Activated naive CD4-positive, alpha-beta T cell treated with anti-CD3 and anti-CD28 coated beads, Interleukin-2, amount 50 U/mL, for 16 hours (primary cell): ENCODE data around the gene GOLT1A.
A peak's percentile ranks its signal among the peaks of the same experiment; 100 is the strongest.

Experiments
- DNase-seq: peaks from one replicate; pipeline ENCODE4 v3.0.0-alpha.2; 2020

The GOLT1A gene

DNA sequence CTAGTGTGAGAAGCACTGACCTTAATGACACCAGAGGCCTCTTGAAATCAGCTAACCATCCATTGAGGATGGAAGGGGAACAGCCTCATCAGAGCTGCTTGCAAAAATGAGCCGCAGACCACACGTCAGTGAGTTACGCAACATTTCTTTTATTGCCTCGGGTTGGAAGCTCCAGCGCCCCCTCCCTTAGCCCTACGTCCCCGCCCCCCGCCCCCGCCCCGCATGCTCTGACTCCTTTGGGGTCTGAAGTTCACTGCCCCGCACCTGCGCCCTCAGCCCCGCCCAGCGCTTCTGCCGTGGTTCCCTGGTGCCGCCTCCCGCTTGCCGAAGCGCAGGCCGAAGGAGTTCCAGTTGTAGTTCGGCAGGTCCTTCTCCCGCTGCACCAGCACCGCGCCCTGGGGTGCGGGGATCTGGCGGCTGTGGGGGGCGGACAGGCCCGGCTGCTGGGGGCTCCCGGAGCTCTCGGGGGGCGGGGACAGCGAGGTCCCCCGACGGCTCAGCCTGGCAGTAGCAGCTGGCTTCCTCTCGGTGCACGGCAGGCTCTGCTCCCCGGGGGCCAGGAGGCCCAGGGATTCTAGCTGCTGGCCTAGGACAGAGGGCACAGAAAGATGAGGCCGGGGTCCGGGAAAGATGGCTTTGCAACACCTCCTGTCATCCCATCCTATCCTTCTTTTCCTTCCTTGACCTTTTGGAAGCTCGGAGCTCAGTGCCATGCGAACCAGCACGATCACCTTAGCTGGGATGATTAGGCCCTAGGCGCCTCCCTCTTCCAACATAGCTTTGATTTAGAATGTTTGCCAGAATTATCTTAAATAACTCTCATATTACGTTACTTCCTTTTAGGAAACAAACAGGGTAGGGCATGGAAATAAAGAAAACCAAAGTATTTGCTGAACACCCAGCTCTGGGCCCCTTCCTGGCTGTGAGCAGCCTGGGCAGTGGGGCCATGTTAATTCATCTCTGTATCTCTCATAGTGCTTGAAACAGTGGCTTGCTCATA is 23.3 kb downstream of the GOLT1A start:
- peak; percentile 16 for DNase-seq

DNA sequence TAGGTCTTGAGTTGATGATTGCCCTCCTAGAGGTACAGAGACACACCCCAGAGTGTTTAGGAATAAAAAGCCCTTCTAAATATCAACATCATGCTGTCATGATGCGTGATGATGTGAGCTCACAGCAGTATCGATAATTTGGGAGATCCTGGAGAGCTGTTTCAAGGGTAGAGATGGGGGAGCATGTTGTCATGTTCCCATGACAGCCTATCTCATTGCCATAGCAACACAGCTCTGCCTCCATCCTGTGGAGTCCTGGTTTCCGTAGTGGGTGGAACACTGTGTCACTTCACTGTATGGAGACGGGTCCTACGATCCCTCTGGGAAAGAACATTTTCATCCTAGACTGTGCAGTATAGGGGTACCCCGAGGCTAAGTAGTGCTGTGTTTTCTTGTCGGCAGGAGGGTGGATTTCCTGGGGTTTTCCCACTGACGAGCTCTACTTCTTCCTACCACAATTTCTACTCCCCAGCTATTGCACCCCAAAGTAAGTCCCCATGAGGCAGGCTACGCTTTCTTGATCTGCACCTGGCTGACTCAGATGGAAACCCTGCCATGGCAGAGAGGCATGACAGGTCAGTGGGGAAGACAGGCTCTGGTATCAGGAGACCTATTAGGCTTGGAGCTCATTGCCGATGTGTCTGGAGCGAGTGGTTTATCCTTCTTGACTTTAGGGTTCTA is 24.7 kb downstream of the GOLT1A start:
- DNase-seq: no peak

DNA sequence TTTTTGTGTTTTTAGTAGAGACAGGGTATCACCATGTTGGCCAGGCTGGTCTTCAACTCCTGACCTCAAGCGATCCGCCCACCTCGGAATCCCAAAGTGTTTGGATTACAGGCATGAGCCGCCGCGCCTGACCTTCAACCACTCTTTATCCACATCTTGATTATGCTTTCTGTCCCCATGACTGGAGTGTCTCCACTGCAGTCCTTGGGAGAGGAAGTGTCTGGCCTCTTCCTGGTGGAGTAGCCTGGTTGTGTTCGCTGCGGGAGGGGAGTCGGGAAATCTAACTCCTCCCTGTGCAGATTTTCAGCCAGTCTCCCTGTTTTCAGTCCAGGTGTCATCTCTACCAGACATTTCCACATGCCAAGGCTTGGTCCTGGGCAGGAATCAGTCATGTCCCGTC is 27.2 kb downstream of the GOLT1A start:
- no peak for DNase-seq

DNA sequence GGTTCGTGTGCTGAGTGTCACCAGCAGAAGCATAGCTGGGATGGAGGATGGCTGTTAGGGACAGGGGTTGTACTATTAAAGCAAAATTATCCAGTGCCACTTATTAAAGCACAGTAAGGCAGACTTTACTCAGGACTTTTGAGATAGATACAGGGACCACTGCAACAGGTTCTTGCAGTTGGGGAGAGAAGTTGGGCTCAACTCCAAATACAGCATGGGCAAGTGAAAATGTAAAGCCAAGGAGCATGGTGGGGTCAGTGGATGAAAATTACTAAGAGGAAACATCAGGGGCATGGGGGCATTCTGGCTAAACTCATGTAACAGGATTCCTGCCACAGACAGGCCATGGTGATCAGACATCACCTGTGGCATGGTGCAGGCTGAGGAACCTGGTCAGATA is 32.7 kb downstream of the GOLT1A start:
- DNase-seq: no peak

DNA sequence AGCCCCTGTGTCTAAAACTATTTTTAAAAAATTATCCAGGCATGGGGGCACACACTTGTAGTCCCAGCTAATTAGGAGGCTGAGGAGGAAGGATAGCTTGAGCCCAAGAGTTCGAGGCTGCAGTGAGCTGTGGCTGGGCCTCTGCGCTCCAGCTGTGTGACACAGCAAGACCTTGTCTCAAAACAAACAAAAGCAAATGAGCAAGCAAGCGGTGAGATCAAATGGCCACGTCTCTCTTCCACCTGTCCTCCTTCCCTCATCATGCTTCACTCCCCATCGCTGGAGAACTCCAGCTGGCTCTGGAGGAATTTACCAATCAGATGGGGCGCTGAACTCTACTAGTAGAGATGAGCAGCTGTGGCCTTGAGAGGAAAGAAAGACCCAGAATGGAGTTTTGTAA is 33.7 kb downstream of the GOLT1A start:
- DNase-seq: no peak

DNA sequence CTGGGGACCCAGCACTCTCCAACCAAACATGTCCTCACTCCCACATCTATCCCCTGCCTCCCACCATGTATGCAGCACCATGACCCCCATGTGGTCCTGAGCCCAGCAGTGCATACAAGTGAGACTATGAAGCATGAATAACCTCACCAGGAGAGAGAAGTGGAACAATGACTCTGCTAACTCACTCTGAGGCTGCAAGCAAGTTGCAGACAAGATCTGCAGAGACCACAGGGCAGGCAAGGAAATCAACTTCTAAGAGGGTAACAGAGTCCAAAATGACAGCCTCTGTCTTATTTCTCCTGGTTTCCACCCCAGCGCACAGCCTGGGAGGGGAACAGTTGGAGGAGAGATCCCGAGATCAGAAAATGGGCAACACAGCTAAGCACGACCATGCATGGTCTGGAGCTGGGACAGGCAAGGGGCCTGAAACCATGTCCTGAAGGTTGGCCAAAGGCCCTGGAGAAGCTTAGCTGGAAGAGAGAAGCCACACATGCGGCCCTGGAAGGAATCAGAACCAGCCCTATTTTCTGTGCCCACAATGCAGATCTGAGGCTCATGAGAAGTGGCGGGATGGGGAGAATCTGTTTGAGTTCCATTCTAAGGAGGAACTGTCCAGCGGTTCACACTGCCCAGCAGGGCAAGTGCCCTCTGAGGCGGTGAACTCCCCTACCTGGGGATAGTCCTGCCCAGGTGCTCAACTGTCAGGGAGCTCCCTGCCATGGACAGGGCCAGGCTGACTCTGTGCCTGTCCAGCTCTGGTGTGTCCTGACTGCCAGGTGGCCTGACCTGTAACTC is 35.1 kb downstream of the GOLT1A start:
- DNase-seq: no peak

DNA sequence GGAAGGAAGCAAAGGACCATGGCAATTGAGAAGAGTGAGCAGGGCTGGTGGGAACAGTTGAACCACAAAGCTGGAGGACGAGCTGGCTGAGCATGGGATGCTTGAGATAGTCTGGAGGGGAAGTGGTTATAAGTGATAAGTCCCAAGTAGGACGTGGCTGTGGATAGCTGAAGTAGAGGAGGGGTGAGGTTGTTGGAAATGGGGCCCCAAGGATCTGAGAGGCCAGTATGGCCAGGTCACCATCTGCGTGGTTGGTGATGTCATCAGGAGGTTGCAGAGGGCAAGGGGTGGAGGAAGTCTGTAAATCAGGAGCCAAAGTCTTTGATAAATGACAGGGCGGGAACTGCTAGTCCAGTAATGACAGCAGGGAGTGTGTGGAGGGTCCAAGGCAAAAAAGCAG is 36.7 kb downstream of the GOLT1A start:
- no peak for DNase-seq

DNA sequence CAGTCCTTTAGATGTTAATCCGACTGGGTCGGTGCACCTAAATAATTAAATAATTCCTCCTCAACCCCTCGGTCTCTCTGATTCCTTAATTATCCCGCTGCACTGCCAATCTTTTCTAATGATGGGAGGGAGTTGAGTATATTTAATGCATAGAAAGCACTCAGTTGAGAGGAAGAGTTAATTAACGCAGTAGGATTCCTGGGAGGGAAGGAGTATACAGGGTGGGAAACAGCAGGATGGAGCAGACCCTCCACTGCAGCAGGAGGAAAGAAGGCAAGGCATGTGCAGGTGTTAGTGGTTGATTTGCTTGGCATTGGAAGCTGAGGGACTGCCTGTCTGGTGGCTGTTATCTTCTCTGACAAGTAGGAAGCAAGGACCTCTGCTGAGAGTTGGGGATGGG is 37.7 kb downstream of the GOLT1A start:
- DNase-seq: no peak

DNA sequence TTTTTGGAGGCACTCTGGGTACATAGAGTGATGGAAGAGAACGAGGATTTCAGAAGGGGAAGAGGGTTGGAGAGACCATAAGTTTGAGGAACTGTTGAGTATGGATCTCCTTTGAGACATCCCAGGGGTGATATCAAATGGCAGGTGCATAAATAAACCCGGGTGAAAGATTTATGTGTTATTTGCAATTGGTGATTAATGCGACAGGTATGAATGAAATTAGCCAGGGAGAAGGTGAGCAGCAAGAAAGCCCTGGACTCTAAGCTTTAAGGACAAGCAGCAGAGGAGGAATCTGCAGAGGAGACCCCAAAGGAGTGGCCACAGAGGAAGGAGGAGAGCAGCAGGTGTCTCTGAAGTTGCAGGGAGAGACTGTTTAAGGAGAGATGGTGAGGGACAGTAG is 38.8 kb downstream of the GOLT1A start:
- no peak for DNase-seq

DNA sequence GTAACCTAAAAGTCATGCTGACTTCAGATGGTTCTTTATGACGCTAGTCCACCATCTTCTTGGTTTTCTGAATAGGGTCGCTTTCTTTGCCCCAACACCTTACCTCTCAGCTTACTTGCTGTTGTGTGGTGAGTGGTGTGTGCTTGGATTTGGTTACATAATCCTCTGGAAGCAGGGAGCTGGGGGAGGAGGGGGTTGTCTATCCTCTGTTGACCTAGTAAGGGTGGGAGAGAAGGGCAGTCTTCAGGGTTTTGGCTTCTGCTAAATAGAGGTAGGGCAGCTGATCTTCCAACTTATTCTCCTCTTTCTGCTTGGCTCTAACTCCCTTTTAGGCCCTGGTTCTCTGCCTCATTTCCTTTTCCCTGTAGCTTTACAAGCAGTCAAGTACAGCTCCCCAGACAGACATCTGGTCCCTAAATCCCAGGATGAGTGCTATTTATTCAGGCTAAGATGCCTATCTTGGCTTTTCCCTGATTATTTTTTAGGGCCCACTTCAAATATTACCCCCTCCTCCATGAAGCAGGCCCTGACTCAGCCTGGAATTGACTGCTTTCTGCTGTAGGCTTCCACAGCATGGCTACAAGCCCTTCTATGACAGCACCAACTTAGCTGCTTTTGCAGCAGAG is 41.3 kb downstream of the GOLT1A start:
- DNase-seq: no peak

DNA sequence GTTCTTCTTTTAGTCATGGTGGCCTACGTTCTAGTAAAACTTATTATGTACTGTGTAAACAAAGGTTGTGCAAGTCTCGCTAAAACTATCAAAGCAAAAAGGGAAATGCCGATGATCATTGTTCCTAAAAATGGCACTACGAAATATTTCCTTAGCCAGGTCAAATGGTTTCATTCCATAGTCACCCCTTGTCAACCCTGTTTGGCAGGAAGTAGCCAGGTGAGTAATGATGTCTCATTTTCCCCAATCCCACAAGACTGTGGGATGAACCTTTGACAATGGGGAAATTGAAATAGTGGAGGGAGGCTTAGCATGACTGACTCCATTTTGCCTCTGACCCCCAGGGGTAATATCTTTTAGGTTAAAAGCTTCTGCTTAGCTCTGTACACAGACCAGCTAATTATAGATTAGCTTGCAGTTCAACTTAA is 42.0 kb downstream of the GOLT1A start:
- no peak for DNase-seq

DNA sequence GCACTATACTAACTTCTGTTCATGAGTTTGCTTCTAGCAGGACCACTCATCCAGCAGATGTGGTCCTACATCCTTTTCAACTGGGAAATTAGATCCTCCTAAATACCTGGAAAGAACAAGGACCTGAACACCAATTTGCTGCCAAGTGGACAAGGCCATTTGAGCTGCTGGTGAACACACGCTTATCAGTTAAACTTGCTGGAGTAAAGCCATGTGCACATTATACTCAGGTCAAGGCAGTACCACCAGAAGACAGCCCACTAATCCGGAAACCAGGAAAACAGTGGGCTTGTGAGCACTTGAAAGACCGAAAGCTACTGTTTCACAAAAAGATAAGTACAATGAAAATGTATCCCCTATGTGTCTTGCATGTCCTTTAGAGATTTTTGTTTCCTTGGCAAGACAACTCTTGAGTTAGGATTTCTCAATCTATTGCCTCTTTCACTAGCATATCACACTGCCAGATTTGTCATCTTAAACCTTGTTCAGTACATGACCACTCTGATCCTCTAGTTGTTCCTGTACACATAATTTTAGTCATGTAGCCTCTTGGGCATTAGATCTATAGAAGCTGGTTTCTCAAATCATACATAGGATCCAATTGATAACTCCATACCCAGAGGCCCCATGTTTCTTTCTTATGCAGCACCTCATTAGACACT is 43.2 kb downstream of the GOLT1A start:
- DNase-seq: no peak

DNA sequence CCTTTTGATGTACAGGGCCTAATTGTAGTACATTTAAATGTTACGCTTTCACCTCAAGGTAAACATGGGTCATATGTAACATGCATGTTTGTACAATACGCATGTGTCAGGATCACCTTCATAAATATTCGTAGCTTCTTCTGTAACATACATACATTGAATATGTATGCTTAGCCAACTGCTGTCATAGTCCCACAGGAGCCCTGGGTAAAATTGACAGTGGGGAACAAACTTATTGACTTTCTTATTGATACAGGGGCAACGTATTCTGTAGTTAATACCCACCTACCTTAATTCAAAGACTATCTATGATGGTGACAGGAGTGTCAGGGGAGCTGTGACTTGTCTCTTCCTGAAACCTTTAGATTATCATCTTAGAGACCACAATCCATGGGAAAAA is 43.9 kb downstream of the GOLT1A start:
- no peak for DNase-seq

DNA sequence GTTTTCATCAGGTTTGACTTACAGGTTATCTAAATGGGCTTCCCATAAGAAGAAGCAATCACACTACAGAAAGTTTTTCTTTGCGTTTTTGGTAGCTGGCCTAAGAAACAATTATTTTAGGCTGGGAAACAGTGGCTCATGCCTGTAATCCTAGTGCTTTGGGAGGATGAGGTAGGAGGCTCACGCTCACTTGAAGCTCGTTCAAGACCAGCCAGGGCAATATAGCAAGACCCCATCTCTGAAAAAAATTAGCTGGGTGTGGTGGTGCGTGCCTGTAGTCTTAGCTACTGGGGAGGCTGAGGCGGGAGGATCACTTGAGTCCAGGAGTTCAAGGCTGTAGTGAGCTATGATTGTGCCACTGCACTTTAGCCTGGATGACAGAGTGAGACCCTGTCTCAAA is 46.1 kb downstream of the GOLT1A start:
- no peak for DNase-seq

DNA sequence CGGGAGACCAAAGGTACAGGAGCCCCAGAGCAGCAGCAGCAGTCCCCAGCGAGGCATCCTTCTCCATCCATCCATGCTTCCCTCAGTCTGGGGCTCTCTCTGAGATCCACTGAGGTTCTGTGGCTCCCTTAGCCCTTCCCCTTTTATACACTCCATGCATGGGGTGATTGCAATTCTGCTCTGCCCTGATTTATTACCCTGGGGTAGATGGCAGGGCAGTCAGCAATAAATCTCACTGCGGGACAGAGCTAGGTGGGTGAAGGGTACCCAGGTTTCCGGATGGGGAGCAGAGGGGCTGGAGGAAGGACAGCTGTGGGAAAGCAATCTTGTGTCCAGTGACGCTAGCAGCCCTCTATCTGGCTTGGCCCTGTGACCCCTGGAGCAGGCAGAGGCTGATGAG is 47.6 kb downstream of the GOLT1A start, which contains the start of gene REN:
Gene REN, minus strand, starts transcription at position 119 of the 400 bp plus-strand sequence. Its CDS starts 44 bp downstream, at position 75.
- DNase-seq: no peak

DNA sequence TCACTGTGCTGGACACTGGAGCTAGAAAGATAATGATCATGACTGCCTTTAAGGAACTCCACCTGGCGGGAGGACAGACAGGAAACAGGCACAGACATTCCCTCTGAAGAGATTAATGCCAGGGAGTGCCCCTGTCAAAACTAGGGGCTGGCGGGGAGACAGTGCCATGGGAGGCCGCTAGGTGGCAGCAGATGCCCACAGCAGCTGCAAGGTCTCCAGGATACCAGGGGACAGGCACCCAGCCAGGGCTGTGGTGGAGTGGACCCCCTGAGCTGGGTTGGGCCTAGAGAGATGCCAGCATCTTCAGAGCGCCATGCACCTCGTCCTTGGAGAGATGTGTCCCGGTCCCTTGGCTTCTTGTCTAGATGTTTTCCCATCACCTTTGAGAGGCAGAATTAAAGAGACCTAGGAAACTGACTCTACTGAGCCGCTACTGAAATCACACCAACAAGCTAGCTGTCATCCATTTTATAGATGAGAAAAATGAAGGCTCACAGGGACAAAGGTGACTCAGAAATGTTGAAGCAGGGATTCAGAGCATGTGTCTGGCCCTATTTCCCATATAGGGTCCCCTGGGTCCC is 51.2 kb downstream of the GOLT1A start:
- peak; percentile 79 for DNase-seq

DNA sequence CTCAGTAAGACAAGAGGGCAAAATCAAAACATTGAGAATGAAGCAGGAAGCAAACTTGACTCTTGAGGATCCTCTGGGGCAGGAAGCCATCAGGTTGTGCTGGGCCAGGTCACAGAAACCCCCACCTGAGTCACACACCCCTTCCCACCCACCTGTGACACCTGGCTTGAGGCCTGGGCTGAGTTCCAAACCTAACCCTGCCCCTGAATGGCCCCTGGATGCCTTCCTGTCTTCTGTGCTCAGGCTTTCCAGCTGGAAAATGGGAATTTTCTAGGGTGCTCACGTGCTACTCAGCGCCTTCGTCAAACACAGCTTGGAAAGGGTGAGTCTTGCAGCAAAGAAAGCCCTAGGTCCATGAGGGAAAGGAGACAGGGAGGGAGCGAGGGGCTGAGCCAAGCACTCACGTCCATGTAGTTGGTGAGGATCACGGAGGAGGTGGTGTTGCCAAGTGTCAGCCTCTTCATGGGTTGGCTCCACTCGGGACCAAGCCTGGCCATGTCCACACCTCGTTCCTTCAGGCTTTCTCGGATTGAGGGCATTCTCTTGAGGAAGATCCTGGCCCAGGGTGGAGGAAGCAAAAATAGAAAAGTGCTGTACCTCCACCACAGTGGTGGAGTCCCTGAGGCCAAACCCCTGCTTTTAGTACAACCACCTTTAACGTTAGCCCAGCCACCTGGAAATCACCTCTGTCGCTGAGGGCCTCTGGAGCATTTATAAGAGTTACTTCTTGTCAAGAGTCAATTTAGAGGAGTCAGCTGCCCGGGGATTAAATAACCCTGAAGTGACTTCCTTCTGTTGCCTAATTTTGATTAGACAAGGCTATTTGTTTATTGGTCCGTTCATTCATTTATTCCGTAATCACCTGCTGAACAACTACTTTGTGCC is 51.9 kb downstream of the GOLT1A start:
- DNase-seq: no peak

DNA sequence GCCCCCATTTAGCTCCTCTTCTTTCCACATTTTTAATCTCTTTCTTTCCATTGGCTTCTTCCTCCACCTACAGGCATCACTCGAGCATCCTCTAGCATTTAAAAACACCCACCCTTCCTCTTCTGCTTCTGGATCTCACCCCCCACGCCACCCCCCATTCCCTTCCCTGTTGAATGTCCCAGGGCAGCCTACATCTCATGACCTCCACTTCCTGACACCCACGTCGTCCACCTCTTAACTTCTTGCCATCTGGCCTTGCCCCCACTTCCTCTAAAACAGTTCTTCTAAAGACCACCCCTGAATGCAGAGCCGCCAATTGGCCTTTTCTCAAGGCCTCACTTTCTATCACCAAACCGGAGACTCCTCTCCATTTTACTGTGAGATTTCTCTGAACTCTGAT is 55.8 kb downstream of the GOLT1A start:
- DNase-seq: no peak

DNA sequence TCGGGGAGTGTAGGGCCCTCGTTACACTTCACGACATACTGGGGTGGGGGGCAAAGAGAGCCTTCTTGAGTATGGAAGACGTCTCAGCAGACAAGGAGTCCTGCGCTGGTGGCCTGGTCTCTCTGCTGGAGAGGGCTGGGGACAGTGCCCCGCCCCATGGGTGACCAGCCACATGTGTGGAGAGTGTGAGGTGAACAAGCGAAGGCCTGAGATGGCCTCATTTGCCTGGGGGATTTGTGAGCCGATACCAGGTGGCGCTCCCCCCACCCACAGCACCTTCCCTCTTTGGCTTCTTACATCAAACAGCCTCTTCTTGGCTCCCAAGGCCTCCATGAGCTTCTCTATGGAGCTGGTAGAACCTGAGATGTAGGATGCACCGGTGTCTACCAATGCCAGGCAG is 57.9 kb downstream of the GOLT1A start:
- no peak for DNase-seq

DNA sequence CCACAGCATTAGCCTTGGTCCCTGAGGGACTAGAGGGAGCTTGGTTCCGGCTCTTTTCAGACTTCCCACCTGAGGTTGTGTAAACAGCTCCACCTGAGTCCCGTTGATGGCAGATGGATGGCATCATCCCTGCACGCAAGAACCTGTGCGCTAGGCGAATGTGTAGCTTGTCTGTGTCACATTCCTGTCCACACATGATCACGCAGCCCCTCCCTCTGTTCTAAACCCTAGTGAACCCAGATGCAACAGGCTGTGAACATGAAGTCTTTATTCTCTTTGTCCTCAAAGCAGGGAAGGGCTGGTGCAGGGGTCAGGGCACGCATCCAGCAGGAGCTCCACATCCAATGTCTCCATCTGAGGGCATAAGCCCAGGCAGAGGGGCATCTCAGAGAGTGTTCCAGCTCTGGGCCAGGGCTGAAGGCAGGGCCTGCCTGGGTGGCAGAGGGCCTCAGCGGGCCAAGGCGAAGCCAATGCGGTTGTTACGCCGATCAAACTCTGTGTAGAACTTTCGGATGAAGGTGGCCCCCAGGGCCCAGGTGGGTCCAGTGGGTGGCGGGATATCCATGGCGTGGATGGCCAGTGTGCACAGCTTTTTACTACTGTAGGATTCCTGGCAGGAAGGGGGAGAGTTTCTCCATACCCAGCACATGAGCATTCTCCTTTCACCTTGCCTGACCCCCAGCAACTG is 59.1 kb downstream of the GOLT1A start:
- DNase-seq: no peak
